HG02884 (cell line): ENCODE results near the gene ITPRIPL1.

Experiments
- ATAC-seq: cut with Tn5 transposase; IDR thresholded peaks from one replicate; pipeline ENCODE4 v1.9.1; 2021; ENCODE audit warnings: mild to moderate bottlenecking, moderate library complexity; ENCODE audit not compliant: unreplicated experiment

ITPRIPL1 gene

DNA sequence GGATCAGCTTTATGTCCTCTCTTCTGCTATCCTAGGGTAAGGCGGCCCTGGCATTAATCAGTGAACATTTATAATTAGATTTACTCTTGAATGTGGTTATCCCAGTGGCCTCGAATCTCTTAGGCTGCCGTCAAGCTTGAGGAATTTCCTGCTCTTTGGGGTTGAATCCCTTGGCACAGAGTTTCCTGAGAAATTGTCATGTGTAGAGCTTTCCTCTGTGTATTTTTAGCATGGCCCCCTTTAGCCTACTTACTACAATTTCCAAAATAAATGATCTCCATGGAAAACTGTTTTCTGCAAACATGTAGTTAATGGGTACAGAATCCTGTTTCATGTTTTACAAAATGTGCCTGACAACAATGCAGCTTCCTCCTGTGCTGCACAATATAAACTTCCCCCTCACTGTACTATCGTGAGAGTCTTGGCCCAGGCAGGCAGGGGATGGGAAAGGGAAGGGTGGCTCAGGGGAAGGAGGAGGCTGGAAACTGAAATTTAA lies 28.5 kb downstream of the ITPRIPL1 start:
- no peak for ATAC-seq

DNA sequence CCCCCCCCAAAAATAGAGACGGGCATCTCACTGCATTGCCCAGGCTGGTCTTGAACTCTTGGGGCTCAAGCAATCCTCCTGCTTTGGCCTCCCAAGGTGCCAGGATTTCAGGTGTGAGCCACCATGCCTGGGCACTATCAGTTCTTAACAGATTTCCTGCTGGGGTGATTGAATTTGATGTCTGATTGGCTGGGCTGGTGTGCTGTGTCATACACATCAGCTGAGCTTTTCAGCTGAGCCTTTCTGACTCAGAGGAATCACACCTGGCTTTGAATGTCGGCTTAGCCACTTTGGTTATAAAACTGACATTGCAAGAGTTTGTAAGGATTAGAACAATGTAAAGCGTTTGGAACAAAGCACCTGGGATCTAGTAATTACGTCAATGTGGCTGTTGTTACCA lies 29.4 kb downstream of the ITPRIPL1 start:
- no peak for ATAC-seq

DNA sequence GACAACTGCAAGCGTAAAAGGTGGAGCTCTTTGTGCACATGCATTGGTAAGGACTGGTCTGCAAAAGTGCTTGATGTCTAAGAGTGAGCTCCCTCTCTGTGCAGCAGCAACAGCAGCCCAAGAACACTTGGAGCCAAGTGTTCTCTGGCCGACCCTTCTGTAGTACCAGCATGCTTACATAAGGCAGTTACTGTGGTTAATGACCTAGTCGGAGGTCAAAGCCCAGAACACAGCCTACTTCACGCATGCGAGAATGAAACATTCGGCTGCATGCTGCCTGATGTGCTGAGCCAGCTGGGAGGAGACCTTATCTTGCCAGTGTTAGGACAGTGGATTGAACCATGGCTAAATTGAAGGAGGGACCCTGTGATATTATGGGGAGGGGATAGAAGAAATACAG lies 31.8 kb downstream of the ITPRIPL1 start:
- no peak for ATAC-seq

DNA sequence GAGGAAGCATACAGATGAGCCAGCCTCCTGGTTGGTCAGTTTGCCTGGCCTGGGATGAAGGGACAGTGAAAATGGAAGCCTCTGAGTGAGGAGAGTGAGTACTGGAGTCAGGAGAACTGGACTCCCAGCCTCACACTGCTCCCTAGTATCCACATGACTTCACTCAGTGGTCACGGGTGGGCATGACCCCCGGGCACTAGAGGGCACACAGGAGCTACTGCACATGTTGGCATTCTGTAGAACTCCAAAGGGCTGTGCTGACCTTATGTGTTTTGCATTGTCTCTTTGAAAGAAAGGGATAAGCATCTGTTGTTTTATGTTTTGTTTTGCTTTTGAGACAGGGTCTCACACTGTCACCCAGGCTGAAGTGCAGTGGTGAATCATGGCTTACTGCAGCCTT lies 34.2 kb downstream of the ITPRIPL1 start:
- no peak for ATAC-seq

DNA sequence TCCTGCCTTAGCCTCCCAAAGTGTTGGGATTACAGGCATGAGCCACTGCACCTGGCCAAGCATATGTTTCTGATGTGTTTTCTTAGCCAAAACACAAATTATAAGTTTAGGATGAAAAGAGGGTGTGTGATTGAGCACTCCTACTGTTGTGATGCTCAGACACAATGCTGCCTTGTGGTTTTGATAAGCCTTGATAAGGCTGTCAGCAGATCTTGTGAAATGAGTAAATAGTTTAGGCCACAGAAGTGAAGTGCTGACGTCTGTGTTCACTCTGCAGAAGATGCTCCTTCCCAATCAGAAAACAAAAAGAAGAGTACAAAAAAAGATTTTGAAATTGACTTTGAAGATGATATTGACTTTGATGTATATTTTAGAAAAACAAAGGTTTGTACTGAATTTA lies 34.7 kb downstream of the ITPRIPL1 start:
- ATAC-seq, result no peak

DNA sequence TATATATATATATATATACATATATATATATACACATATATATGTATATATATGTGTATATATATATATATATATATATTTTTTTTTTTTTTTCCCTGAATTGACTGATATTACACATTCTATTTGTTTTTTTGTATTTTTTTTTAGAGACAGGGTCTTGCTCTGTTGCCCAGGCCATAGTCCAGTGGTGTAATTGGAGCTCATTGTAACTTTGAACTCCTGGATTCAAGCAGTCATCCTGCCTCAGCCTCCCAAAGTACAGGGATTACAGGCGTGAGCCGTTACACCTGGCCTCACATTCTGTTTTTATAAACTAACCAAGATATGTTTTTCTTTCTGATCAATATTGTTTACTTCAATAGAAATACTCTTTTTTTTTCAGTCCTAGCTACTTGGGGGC lies 36.6 kb downstream of the ITPRIPL1 start:
- ATAC-seq, result no peak

DNA sequence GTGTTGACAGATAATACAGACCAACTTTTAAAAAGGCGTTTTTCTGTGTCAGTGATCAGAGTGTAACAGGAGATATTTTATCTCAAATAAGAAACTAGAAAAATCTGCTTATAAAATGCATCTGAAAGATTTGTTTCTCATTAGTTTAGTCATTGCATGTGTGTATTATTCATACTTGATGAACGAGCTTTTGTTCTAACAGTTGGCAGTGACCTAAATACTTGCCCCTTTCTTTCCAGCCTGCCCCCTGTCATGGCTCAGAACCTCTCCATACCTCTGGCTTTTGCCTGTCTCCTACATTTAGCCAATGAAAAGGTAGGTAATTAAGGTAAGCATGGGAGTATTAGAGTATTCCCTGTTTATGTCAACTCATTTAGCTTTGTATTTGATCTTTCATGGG lies 44.1 kb downstream of the ITPRIPL1 start:
- no peak for ATAC-seq

DNA sequence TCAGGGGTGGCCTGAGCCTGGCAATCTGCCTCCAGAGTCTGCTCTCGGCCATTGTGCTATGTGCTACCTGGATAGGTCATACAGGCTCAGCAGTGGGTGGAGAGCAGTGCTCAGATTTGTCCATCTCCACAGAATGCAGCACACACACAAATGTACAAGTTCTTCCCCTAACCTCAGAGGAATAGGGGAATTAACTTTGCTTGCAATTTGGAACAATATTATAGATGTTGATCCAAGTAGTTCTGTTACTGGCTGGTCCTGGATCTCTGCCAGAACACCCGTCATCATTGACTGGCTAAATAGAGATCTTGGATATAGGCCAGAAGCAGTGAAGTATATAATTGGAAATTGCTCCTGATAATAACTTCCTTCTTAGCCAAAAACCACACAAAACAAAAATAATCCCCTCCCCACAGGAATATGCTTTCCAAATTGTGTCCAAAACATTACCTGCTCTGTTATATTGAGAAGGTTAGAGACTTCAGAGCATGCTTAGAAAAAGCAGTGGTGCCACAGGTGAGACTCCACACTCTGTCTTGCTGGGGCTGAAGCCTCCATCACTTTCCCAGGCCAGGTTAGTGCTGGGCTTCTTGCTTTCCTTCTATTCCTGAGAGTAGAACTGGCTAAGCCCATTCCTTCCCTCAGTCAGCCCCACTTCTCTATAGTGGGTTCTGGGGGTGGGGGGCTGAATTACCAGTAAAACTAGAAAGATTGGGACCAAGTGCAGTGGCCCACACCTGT lies 49.3 kb downstream of the ITPRIPL1 start:
- ATAC-seq, result no peak
